EL (cell line): Measurements from ENCODE around the gene RIPOR3.
"Not testable (repeated sequence)": the region's sequence is repeated elsewhere in the genome, so short reads cannot be mapped to it uniquely, and the experiment has no call there.

Source experiments
- DNase-seq: peaks from one replicate; pipeline ENCODE4 v3.0.0-alpha.2; 2016

The RIPOR3 gene

DNA sequence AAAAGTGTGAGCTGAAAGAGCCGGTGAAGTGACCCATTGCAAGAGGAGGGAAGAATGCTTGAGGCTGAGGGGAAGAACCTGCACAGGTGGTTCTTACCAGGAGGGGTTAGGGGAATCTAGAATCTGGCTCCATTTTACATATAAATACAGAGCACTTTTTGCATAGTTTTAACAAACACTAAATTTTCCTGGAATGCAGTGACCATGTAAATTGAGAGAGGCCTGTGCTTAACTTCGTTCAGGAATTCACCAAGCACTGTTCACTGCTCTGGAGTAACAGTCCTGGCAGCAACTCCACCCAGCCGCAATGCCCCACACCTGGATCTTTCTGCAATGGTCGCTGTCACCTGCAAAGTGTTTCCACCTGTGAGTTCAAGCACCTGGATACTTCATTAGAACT is 13.2 kb upstream of the RIPOR3 start:
- DNase-seq: no peak

DNA sequence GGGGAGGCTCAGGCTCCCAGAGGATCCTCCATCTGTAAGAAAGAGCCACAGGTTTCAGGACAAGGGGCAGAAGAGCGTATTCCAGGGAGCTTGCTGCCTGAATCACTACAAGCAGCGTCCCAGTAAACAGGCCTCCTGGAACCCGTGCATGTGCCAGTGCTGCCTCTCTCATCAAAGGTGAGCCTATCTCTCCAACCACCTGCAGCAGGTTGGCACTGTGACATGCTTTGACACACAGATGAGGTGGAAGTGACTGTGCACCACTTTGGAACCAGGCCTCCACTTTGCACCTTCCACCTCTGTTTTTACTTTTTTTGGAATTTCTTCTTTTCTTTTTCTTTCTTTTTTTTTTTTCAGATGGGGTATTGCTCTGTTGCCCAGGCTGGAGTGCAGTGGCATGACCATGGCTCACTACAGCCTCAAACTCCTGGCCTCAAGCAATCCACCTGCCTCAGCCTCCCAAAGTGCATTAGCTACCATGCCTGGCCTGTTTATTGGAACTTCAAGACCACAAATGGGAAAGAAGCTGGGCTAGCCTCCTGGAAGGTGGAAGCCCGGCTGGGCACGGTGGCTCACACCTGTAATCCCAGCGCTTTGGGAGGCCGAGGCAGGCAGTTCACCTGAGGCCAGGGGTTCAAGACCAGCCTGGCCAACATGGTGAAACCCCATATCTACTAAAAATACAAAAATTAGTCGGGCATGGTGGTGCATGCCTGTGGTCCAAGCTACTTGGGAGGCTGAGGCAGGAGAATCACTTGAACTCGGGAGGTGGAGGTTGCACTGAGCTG is 12.5 kb upstream of the RIPOR3 start:
- not testable (repeated sequence) for DNase-seq

DNA sequence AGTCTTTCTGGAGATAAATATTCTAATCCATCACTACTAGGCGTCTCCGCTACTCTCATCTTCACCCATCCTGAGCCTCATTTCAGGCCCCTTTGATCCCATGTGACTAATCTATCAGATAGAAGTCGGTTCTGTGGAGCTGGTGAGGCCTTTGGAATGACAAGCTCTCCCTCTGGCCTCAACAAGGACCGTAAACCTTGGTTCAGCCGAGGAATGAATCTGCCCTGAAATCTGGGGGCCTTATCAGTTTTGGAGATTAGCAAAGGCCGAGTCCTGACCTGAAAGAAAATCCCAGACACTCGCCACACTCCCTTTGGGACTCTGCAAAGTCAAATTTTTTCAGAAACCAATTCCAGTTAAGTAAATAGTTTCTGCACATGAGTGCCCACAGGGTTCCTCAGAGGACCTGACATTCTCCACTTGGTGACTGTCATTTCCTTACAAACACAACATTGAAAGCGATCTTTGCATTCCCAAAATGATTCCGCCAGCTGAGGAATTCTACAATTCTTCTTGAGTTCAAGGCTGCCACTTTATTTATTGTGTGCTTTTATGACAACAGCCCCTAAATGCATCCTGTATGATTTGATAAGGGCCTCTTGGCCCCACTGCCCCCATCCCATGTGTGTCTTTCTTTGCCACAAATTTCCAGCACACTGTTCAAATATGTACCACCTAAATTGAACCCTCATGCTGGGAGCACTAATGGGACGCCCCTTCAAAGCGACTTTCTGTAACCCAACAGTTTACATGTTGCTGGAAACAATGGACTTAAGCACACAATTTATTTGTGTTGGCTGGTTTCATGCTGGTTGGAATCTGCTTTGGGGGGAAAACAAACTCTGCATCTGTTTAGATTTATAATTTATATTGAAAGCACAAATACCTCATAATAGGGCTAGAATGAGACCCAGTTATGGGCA is 10.0 kb upstream of the RIPOR3 start:
- no peak for DNase-seq

DNA sequence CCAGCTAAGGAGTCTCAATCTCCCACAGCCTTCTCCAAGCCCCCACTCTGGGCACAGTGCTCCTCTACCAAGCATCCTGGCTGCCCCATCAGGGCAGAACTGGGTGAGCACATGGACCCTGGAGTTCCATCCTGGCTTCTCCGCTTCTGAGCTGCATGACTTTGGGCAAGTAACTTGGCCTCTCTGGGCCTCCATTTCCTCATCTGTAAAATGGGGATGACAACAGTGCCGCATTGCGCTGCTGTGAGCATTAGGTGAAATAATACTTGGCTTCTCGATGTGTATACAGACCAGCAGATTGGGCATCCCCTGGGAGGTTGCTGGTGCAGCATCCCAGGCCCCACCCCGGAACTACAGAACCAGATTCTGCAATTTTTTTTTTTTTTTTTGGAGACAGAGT is 8.3 kb upstream of the RIPOR3 start:
- no peak for DNase-seq

DNA sequence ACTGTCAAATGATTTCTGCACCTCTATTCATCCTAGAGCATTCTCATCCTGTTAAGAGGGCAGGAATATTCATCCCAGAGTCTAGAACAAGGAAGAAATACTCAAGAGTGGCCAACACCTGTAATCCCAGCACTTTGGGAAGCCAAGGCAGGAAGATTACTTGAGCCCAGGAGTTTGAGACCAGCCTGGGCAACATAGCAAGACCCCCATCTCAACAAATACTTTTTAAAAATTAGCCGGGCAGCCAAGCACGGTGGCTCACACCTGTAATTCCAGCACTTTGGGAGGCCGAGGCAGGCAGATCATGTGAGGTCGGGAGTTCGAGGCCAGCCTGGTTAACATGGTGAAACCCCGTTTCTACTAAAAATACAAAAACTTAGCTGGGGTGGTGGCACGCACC is 6.9 kb upstream of the RIPOR3 start:
- not testable (repeated sequence) for DNase-seq

DNA sequence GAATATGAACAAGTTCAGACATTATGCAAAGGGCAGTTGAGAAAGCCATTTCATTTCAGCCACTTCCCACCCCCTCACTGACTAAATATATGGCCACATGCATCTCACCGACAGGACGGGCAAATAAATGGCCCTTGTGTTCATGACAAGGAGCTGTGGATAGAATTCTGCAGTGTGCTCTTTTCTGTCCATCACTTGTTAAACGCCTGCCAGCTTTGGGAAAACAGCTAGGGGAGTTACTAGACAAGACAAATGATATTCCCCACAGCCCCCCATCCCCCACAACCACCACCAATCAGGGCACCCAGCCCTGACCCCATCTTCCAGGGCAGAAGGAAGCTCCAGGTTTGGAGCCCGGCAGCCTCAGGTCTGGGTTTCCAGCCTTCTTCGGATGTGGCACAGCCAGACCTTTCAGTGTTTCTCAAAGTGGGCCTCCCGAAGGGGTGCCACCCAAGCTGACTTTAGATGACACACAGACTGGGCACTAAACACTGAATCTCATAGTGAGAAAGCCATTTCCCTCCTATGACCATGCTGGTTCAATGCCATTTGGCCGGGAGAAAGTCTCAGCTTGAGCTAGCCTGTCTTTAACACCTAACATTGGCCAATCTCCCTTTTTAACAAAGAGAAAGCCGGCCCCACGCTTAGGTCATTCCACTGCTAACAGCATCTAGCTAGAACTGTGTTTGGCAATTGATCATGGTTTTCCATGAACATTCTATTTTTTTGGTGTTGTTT is 4.0 kb upstream of the RIPOR3 start:
- DNase-seq: no peak

DNA sequence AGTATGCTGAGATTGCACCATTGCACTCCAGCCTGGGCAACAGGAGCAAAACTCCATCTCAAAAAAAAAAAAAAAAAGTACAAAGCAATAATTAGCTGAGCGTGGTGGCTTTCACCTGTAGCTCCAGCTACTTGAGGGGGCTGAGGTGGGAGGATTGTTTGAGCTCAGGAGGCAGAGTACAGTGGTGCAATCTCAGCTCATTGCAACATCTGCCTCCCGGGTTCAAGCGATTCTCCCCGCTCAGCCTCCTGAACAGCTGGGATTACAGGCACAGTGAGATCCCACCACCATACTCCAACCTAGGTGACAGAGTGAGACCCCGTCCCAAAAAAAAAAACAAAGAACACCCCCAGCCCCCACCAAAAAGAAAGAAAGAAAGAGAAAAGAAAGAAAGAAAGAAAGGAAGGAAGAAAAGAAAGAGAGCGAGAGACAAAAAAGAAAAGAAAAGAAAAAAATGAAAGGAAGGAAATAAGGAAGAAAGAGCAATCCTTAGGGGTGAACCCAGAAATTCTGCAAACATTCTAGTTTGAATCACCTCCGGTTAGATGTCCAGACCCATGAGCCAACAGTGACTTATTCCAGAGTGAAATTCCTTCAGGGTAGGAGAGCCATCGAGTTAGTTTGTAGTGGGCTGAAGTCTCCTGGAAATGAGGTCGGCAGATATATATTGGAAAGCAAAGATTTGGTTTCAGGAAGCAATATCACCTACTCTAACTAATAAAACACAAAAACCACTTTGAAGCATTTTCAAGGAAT is 3.2 kb upstream of the RIPOR3 start:
- DNase-seq: peak; percentile 16

DNA sequence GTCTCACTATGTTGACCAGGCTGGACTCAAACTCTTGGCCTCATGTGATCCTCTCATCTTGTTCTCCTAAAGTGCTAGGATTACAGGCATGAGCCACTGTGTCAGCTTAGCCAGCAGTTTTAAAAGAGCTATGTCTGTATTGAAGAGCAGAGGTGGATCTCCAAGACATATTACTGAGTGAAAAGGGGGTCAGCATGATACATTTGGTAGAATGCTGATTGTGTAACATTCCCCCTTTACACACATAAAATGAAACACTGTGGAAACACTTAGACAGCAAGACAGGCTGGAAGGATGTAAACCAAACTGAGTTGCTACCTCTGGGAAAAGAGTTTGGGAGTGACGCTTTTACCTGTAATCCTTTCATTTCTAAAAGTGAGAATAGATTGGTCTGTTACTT is 1.7 kb upstream of the RIPOR3 start:
- DNase-seq: no peak

DNA sequence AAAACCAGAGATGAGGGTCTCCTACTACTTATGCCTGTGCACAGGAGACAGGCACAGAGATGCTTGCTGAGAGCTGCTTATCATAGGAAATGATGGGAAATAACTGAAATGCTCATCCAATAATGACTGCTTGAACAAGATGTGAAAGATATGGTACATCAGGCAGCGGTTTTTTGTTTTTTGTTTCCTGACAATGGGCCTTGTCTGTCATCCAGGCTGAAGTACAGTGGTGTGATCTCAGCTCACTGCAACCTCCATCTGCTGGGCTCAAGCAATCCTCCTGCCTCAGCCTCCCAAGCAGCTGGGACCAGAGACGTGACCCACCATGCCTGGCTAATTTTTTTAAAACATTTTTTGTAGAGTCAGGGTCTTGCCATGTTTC is 1.2 kb upstream of the RIPOR3 start:
- no peak for DNase-seq

DNA sequence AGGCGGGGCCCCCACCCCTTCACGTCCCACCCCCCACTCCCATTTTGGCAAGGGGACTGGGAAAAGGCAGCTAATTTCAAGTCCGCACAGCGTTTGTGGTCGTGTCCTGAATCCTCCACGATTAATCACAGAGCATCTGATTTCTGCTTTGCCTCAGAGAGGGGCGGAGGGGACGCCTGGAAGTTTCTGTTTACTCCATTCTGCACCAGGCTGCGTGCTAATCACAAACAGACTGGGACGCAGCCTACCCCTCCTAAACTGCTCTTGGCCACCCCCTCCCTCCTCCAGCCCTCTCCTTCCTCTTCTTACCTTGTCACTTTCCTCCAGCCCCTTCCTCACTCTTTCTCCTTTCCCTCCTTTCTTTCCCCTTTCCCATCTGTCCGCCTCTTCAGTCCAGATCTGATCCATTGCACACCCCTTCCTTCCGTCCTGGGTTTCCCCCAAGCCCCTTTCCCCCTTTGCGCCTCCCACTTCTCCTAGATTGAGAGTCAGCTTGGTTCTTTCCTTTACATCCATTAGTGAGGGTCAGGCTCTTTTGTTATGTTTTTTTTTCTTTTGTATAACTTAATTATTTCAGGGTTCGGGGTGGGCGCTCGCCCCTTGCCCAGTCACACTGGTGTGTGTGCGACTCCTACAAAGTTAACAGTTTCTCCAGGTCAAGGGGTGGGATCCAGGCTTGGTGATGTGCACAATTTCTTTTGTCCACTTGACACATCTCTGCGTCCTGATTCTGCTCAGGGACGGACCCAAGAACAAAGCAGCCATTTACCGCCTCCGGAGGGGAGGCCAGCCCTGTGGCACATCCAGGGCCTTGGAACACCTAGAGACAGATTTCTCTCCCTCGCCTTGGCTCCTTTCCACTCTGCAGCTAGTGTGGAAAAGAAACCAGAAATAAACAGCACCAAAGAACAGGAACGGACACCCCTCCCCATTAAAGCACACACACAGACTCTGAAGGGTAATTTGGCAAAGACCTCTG is 520 bp upstream of the RIPOR3 start:
- peak; percentile 35 for DNase-seq

DNA sequence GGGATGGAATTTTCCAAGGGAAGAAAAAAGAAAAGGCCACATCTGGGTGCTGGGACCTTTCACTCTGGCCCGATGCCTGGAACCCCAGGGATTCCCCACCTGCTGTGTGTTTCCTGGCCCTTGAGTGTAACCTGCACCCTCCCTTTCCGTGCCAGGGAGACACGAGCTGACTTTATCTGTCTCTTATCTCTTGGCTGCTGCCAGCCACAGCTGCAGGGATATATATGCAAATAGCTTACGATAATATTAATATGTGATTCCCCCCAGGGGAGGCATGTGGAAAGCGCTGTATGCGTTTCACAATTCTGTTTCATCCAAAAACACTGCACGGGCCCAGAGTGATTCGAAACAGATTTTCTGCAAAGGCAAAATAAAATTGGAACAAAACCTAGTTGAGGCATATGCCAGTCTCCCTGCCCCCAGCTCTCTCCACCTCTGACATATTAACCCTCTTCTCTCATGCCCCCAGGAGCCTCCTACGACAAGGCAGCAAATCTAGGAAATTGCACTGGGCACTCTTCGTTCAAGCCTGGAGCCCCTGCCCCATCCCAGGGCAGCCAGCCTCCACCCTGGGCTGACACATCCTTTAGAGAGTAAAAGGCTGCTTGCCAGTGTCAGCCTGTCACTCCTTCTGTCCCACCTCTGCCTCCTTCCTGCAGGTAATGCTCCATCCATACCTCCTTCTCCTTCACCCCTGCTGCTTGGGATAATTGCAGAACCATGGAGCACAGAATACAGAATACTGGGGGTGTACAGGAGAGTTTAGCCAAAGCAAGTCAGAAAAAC is 1.3 kb downstream of the RIPOR3 start:
- DNase-seq: no peak

DNA sequence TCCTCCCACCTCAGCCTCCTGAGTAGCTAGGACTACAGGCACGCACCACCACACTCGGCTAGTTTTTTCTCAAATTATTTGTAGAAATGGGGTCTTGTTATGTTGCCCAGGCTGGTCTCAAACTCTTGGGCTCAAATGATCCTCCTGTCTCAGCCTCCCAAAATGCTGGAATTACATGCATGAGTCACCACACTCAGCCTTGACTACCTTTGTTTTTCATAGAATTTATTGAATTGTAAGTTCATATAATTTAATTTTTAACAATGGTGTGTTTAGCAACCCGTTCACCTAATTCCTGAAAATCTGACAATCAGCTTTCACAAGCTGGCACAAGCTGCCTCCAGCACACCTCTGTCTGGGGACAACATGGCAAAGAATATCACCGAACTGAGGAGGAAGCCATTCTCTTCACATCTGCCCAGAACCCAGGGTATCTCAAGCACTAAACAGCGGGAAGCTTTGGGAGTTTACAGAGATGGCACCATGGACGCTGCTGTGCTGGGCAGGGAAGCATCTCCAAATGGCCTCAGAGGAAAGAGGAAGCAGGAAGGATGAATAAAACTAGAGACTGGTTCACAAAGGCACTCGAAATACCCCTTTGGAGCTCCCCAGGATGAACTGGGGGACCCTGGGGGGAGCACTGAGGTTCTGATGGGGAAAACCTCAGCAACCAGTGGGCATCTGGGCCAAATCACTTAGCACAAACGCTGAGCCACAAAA is 2.9 kb downstream of the RIPOR3 start:
- DNase-seq: no peak

DNA sequence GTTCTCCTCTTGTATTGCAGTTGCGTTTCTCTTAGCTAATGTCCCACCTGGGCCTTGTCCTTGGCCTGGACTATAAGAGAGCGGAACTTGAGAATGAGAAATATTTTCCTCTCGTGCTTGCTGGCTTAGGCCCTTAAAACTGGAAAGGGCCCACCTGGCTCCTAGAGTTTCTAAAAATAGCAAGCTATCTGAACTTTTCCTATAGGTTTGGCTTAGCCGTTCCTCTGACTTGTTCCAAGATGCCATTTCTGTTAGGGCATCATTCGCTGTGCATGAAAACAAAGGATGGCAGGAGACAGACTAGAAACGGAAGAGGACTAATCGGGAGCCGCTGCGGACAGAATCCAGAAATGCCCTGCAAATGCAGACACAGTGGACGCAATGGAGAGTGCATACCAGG is 4.5 kb downstream of the RIPOR3 start:
- no peak for DNase-seq

DNA sequence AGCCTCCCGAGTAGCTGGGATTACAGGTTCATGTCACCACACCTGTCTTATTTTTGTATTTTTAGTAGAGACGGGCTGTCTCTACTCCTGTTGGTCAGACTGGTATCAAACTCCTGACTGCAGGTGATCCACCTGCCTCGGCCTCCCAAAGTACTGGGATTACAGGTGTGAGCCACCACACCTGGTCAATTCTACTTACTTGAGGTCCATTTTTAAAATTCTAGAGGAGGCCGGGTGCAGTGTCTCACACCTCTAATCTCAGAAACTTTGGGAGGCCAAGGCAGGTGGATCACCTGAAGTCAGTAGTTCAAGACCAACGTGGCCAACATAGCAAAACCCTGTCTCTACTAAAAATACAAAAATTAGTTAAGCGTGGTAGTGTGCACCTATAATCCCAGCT is 7.8 kb downstream of the RIPOR3 start:
- no peak for DNase-seq

DNA sequence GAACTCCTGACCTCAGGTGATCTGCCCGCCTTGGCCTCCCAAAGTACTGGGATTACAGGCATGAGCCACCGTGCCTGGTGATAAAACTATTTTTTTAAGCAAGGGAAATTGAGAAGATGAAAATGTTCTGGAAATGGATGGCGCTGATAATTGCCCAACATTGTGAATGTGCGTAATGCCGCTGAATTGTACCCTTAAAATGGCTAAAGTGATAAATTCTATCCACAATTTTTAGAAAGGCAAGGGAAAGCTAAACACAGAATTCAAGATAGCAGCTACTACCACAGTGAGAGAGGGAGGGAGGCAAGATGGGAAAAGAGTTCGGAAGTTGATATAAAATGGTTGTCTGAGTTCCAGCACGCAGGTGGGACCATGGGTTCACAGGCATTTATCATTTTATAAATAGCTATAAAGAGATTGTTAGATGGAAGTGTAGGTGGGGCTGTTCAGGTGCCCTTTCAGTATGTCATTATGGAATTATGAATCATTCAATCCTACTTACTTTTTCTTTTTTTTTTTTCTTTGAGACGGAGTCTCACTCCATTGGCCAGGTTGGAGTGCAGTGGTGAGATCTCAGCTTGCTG is 8.3 kb downstream of the RIPOR3 start:
- DNase-seq: no peak

DNA sequence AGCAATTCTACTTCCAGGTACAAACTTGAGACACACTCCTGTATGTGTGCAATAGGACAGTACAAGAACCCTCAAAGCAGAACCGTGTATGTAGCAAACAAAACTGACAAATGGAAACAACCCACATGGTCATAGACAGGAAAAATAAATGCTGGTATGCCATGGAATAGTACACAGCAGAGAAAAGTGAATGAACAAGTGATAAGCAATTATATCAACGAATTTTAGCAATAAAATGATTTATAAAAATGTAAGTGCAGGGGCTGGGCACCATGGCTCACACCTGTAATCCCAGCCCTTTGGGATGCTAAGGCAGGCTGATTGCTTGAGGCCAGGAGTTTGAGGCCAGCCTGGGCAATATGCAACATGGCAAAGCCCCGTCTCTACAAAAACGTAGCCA is 9.3 kb downstream of the RIPOR3 start:
- DNase-seq: no peak

DNA sequence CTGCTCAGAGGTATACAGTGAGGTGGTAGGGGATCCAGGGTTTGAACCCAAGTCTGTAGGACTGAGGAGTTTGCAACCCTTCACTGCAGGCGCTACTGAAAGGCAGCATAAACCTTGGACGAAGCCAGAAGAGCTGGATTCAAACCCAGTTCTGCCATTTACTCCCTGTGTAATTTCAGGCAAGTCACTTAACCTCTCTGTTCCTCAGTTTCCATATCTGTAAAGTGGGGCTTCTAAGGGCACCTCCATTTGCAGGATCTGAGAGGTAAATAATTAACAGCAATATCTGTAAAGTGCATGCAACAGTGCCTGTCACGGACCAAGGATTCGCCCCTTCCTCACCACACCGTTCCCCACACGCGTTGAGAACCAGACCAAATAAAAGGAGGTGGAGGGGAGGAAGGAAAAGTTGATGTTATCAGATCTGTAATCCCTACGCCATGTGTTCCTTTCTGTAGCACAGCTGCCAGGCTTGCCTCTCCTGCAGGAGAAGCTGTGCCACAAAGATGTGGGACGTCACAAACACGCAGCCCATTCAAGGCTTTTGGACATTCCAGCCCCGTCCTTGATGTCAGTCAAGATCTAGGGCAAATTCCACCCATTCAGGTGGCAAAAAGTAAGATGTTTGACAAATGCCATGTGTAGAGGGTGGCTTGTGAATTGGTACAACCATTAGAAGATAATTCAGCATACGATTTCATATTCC is 9.8 kb downstream of the RIPOR3 start:
- DNase-seq: no peak

DNA sequence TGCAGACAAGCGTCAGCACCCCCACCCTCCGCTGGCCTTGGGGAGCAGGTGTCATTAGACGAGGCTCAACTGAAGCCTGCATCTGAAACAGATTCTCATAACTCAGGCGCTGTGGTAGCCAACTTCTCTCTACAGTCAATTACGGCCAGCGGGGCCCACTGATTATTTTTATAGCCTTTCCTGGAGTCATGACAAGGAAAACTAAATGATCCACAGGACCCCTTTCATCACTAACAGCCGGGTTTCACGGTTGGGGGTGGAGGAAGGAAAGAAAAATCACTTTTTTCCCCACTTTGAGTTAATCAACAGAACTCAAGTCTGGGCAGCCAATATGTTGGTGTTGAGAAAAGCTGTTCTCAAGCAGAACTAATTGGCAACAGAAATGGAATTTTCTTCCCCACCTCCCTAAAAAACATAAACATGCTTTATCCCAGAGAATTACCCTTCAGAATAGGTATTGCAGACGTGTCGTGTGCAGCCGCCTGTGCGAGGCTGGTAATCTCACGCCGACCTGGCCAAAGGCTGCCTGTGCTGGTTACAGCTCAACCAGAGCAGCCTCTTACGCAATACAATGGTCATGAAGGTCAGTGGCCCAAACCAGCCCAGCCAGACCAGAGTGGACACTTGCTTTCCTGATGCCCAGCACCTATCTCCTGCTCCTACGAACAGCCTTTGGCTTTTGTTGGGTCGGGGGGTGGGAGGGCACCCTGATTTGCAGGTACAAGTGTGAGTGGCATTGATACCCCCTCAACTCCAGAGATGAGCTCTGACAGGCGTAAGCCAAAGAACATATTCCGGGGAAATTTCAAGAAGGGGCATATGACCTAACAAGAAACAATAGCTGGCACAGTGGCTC is 11.0 kb downstream of the RIPOR3 start:
- no peak for DNase-seq
